Measurements from ENCODE around the gene R3HCC1L.
A peak's percentile ranks its signal among the peaks of the same experiment; 100 is the strongest.

The R3HCC1L gene

GRCh38 chr10:98262571-98262970 lies 128.1 kb downstream of the R3HCC1L start:
- Histone ChIP-seq H3K4me3 (ENCODE audit: low read length, poor library complexity, severe bottlenecking) (no peak overlapping the region), H3K79me2 (ENCODE audit: insufficient read depth, low read length) (no peaks in the 10 kb centered on the region), H4K20me1 (ENCODE audit: insufficient read depth, low read length, poor library complexity, severe bottlenecking) (no peaks in the 10 kb centered on the region), H2AFZ (ENCODE audit: low read length) (no peak overlapping the region), H3K9me3 (ENCODE audit: insufficient read depth, low read depth, low read length) (no peaks in the 10 kb centered on the region), H3K36me3 (ENCODE audit: insufficient read depth, low read length) (no peaks in the 10 kb centered on the region), H3K27me3 (ENCODE audit: insufficient read depth, low read length, poor library complexity, severe bottlenecking) (no peaks in the 10 kb centered on the region), H3K9me2 (replicated peaks; ENCODE audit: low read depth, low read length) (no peaks in the 10 kb centered on the region), H3F3A (ENCODE audit: low read depth) (no peaks in the 10 kb centered on the region), H3K4me1 (ENCODE audit: insufficient read depth, low read length, poor library complexity, severe bottlenecking) (peaks cover 11% of the 10 kb centered on the region), H3K9ac (ENCODE audit: low read depth, low read length, poor library complexity, severe bottlenecking) (no peak overlapping the region), H3K4me2 (ENCODE audit: low read depth, low read length, poor library complexity, severe bottlenecking) (no peak overlapping the region)
- TF ChIP-seq, protein P1, sequence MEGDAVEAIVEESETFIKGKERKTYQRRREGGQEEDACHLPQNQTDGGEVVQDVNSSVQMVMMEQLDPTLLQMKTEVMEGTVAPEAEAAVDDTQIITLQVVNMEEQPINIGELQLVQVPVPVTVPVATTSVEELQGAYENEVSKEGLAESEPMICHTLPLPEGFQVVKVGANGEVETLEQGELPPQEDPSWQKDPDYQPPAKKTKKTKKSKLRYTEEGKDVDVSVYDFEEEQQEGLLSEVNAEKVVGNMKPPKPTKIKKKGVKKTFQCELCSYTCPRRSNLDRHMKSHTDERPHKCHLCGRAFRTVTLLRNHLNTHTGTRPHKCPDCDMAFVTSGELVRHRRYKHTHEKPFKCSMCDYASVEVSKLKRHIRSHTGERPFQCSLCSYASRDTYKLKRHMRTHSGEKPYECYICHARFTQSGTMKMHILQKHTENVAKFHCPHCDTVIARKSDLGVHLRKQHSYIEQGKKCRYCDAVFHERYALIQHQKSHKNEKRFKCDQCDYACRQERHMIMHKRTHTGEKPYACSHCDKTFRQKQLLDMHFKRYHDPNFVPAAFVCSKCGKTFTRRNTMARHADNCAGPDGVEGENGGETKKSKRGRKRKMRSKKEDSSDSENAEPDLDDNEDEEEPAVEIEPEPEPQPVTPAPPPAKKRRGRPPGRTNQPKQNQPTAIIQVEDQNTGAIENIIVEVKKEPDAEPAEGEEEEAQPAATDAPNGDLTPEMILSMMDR (conservative IDR thresholded peaks at IDR 0.05; ENCODE audit: low read length), result peak; percentile 70
- no peak for TF ChIP-seq EZH2phosphoT487 (IDR thresholded peaks at IDR 0.05; ENCODE audit: borderline replicate concordance)

DNA sequence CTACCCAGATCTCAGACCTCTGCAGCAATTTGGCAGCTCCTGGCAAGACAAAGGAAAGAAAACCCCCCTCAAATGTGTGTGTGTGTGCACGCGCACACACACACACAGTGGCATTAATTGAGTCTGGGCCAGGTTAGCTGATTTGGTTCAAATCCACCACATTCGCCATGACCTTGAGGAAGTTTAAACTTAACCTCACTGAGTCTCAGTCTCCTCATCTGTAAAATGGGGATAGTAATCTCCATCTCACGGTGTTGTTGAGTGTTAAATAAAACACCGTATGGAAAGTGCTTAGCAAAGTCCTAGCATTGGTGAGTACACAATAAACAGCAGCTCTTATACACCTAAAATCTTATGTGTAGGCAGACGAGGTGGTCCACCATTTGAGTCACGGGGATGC lies 128.6 kb downstream of the R3HCC1L start:
- Histone ChIP-seq H3K9ac (ENCODE audit: low read depth, low read length, poor library complexity, severe bottlenecking) (no peak overlapping the region), H3K4me1 (ENCODE audit: insufficient read depth, low read length, poor library complexity, severe bottlenecking) (peaks cover 11% of the 10 kb centered on the region), H3K27me3 (ENCODE audit: insufficient read depth, low read length, poor library complexity, severe bottlenecking) (no peaks in the 10 kb centered on the region), H3K9me3 (ENCODE audit: insufficient read depth, low read depth, low read length) (no peaks in the 10 kb centered on the region), H2AFZ (ENCODE audit: low read length) (no peak overlapping the region), H3K4me2 (ENCODE audit: low read depth, low read length, poor library complexity, severe bottlenecking) (no peak overlapping the region), H3F3A (ENCODE audit: low read depth) (no peaks in the 10 kb centered on the region), H3K9me2 (replicated peaks; ENCODE audit: low read depth, low read length) (no peaks in the 10 kb centered on the region), H4K20me1 (ENCODE audit: insufficient read depth, low read length, poor library complexity, severe bottlenecking) (no peaks in the 10 kb centered on the region), H3K36me3 (ENCODE audit: insufficient read depth, low read length) (no peaks in the 10 kb centered on the region), H3K79me2 (ENCODE audit: insufficient read depth, low read length) (no peaks in the 10 kb centered on the region), H3K4me3 (ENCODE audit: low read length, poor library complexity, severe bottlenecking) (no peak overlapping the region)
- TF ChIP-seq, protein P1 (conservative IDR thresholded peaks at IDR 0.05; ENCODE audit: low read length), result no peak
- TF ChIP-seq EZH2phosphoT487 (IDR thresholded peaks at IDR 0.05; ENCODE audit: borderline replicate concordance), result no peak

DNA sequence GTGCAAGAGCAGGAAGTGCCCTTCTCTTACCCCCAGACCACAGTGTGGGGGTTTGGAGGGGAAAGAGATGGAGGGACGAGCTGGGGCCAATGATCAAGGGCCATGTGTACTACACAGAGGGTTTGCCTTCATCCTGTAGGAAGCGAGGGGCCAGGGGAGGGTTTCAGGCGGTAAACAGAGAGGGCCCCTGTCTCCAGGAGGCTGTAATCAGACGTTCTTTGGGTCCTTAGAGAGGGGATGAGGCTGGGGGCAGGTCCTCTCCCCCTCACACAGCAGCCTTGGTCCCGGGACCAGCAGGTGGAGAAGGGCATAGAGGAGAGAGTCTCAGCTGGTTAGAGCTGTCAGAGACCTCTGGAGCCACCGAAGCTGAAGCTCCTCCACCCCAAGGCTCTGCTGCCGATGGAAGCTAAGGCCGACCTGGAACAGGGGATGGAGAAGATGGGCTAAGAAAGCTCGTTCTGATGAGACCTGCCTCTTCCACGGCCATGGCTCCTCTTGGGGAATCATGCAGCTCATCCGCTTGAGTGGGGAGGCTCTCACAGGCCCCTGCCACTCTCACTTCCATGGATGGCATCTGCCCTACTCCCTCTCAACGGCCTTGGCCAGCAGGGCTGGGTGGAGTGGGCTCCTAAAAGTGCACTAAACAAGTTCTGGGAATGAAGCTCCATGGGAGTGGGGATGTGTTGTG lies 130.1 kb downstream of the R3HCC1L start:
- H3F3A ChIP-seq (ENCODE audit: low read depth), result no peaks in the 10 kb centered on the region
- H3K9ac ChIP-seq (ENCODE audit: low read depth, low read length, poor library complexity, severe bottlenecking), result peak overlapping the region; percentile 16
- no peaks in the 10 kb centered on the region for H3K27me3 ChIP-seq (ENCODE audit: insufficient read depth, low read length, poor library complexity, severe bottlenecking)
- no peak overlapping the region for H2AFZ ChIP-seq (ENCODE audit: low read length)
- no peaks in the 10 kb centered on the region for H3K36me3 ChIP-seq (ENCODE audit: insufficient read depth, low read length)
- no peaks in the 10 kb centered on the region for H3K9me2 ChIP-seq (replicated peaks; ENCODE audit: low read depth, low read length)
- TF ChIP-seq, protein P1 (conservative IDR thresholded peaks at IDR 0.05; ENCODE audit: low read length), result no peak
- no peak for TF ChIP-seq EZH2phosphoT487 (IDR thresholded peaks at IDR 0.05; ENCODE audit: borderline replicate concordance)
- no peaks in the 10 kb centered on the region for H3K9me3 ChIP-seq (ENCODE audit: insufficient read depth, low read depth, low read length)
- H3K4me1 ChIP-seq (ENCODE audit: insufficient read depth, low read length, poor library complexity, severe bottlenecking), result peaks cover 11% of the 10 kb centered on the region
- no peak overlapping the region for H3K4me2 ChIP-seq (ENCODE audit: low read depth, low read length, poor library complexity, severe bottlenecking)
- H3K4me3 ChIP-seq (ENCODE audit: low read length, poor library complexity, severe bottlenecking), result no peak overlapping the region
- H3K79me2 ChIP-seq (ENCODE audit: insufficient read depth, low read length), result no peaks in the 10 kb centered on the region
- H4K20me1 ChIP-seq (ENCODE audit: insufficient read depth, low read length, poor library complexity, severe bottlenecking), result no peaks in the 10 kb centered on the region
